Right renal pelvis (tissue), 4 donors: ENCODE data around the gene SPTB. TPM values are rescaled to one million over a fixed set of nuclear protein-coding genes. Genes with fewer than 3 reads are reported as not detected.

Experiments used
- DNase-seq, 4 donors: peaks; one replicate each; pipeline ENCODE4 v3.0.0-alpha.2; 2013; ENCODE audit warnings: low read depth in 4 of 4, low spot score in 3 of 4, missing footprints in 1 of 4
- polyA plus RNA-seq, 4 donors: library from polyadenylated mRNA; unstranded; fragments of 120-200 nt; gene quantifications; one replicate each; pipeline ENCODE4 v1.2.1, GENCODE V29; 2013; ENCODE audit not compliant: insufficient read length in 4 of 4

Gene SPTB
- polyA plus RNA-seq, 4 donors: 11.0 to 16.9 (median 12.1) TPM

DNA sequence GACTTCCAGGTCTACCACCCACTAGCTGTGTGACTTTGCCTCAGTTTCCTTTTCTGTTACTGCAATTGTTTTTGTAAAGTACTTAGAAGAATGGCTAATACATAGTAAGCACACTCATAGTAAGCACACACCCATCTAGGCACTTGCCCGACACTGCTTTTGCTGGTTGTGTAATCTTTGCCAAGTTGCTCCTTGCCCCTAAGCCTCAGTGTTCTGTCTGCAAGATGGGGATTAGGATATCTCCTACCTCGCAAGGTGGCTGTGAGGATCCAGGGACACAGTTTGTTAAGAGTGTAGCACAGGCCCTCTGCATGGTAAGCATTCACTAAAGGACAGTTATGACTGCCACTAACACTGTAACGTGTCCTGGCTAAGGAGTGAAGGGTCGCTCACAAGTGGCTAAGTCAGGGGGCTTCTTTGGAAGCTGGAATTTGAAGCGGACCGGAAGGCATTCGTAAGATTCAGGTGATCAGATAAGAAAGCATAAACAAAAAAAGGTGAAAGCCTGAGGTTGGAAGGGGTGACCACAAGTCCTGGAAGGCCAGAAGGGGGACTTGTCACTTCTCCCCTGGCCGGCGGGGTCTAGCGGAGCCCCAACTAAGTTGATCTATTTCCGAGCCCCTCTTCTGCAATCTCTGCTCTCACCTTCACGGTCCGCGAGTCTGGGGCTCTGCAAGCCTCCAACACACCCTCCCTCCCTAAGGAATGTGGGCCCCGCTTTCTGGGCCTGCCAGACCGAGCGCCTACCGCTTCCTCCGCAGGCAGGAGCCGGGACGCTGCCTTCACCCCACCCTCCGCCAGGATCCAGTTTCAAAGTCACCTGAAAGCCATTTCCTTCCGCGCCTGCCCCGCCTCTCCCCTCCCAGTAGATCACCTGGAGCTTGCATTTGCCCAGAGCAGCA lies 177.0 kb downstream of the SPTB start:
- DNase-seq: no peak

DNA sequence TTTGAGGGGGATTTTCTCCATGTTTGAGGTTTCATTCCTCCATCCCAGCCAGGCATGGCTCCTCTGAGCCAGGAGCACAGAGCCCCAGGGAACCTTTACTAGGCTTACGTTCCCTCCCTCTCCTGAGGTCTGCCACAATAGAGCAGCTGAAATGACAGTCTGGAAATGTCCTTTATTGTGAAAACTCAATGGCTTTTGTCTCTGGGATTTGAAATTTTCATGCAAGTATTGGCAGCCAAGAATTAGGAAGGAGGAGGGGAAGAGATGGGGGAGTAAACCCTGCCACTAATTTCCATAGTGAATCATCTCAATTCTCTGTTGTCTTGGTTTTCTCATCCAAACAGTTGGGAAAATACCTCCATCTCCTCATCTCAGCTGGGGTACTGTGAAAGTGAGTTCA lies 178.0 kb downstream of the SPTB start:
- no peak for DNase-seq

DNA sequence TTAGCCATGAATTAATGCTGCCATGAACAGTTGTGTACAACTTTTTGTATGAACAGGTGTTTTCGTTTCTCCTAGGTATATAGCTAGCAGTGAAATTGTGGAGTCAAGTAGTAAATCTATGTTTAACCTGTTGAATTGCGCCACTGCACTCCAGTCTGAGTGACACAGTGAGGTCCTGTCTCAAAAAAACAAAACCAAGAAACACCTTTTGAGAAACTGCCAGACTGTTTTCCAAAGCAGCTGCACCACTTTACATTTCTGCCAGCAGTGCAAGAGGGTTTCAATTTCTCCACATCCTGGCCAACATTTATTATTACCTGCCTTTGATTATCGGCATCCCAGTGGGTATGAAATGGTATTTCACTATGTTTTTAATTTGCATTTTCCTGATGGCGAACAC lies 178.8 kb downstream of the SPTB start:
- DNase-seq: no peak

DNA sequence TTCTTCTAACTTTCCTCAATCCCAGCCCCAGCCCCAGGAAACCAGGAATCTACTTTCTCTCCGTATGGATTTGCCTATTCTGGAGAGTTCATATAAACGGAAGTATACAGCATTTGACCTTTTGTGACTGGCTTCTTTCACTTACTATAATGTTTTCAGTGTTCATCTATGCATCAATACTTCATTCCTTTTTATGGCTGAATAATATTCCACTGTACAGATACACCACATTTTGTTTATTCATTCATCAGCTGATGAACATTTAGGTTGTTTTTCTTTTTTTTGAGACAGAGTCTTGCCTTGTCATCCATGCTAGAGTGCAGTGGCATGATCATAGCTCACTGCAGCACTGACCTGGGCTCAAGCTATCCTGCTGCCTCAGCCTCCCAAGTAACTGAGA lies 179.4 kb downstream of the SPTB start:
- no peak for DNase-seq

DNA sequence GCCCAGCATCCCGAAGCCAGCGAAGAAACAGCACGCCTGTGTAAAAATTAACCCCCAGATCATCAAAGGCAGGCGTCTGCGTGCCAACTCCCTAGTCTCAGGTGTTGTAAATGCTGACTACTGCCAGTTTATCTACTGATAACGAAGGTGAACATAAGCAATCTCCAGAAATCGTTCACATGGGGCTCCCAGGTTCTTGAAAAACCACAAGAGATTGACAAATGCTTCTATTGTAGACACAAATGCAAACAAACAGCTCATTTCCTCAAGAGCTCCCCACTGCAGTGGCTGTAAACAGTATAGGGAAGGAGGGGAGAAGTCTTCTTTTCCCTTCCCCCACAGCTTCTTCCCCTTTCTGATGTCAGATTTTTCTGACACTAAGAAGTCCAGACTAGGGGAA lies 180.8 kb downstream of the SPTB start:
- no peak for DNase-seq

DNA sequence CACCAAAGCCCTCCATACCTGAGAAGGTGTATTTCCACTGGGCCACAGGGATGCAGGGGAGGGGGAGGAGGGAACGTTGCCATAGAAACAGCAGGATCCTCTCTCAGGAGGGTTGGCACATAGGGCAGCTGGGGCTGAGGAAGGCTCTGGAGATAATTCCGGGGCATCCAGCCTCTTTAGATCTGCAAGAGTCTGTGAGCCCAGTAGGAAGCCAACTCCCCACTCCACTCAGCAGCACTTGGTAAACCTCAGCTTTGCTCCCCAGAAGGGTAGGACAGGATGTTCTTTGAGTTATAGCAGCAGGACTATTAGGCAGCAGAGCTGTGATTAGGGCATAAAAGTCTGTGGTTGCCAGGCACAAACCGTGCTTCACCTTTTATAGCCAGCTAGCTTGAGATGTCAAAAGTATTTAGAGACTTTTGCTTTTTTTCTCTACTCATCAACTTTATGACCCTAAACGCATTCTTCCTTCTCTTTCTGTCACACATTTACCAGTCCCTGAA lies 183.3 kb downstream of the SPTB start:
- no peak for DNase-seq

Other genes with a start within 250 kb of the SPTB start
- 100 to 1,000 TPM in 2 of 4 donors, 10 to 100 TPM in 2; 93.6 to 109 (median 100.0) TPM for gene PLEKHG3, start 175.5 kb downstream of the SPTB start, polyA plus RNA-seq
- 10 to 100 TPM; 55.9 to 65.6 (median 60.7) TPM for gene CHURC1, start 34.5 kb upstream of the SPTB start, polyA plus RNA-seq
- 1 to 10 TPM in 2 of 4 donors, under 1 TPM in 2; 0.55 to 2.5 (median 1.1) TPM for gene GPX2, start 62.8 kb upstream of the SPTB start, polyA plus RNA-seq
- gene RAB15, start 92.4 kb upstream of the SPTB start, polyA plus RNA-seq: 10 to 100 TPM; 19.3 to 27.4 (median 22.6) TPM
- gene FNTB, start 107.0 kb upstream of the SPTB start, polyA plus RNA-seq: 10 to 100 TPM; 26.1 to 36.3 (median 30.6) TPM
- 10 to 100 TPM; 58.7 to 67.2 (median 62.4) TPM for gene MAX, start 222.6 kb upstream of the SPTB start, polyA plus RNA-seq